Neural progenitor cell (in vitro differentiated cells): ENCODE data around the gene CPEB2. TPM values are rescaled to one million over a fixed set of nuclear protein-coding genes. Genes with fewer than 3 reads are reported as not detected.

ENCODE experiments used
- DNase-seq: peaks from one replicate; pipeline ENCODE4 v3.0.0-alpha.2; 2016; ENCODE audit warnings: low spot score
- H2AFZ ChIP-seq: fragments of 200-600 bp; sonication (generic); replicated peaks from 2 replicates; pipeline ENCODE4 v1.6.1; 2016; ENCODE audit warnings: antibody characterized with exemption
- H3F3A ChIP-seq: fragments of 200-600 bp; sonication (generic); 2 replicates; pipeline ENCODE4 v1.6.1; 2016; ENCODE audit warnings: antibody characterized with exemption, low read depth
- H3K27ac ChIP-seq: fragments of 200-600 bp; sonication (generic); 2 replicates; pipeline ENCODE4 v1.5.1; 2016; ENCODE audit warnings: mild to moderate bottlenecking
- H3K27me3 ChIP-seq: fragments of 200-600 bp; sonication (generic); 2 replicates; pipeline ENCODE4 v1.6.1; 2016; ENCODE audit warnings: mild to moderate bottlenecking, moderate library complexity
- H3K36me3 ChIP-seq: fragments of 200-600 bp; sonication (generic); 2 replicates; pipeline ENCODE4 v1.5.1; 2016
- H3K4me1 ChIP-seq: fragments of 200-600 bp; sonication (generic); 2 replicates; pipeline ENCODE4 v1.6.1; 2016; ENCODE audit warnings: mixed run types
- H3K4me2 ChIP-seq: fragments of 200-600 bp; sonication (generic); 2 replicates; pipeline ENCODE4 v1.6.1; 2016
- H3K4me3 ChIP-seq: fragments of 200-600 bp; sonication (generic); 2 replicates; pipeline ENCODE4 v1.5.1; 2016
- H3K79me2 ChIP-seq: fragments of 200-600 bp; sonication (generic); 2 replicates; pipeline ENCODE4 v1.6.1; 2016; ENCODE audit warnings: low read depth
- H3K9ac ChIP-seq: fragments of 200-600 bp; sonication (generic); 2 replicates; pipeline ENCODE4 v1.6.1; 2016
- H3K9me3 ChIP-seq: fragments of 200-600 bp; sonication (generic); 2 replicates; pipeline ENCODE4 v1.5.1; 2016; ENCODE audit warnings: low read depth
- H4K20me1 ChIP-seq: fragments of 200-600 bp; sonication (generic); 2 replicates; pipeline ENCODE4 v1.6.1; 2016; ENCODE audit warnings: low read depth
- H3K27ac Mint-ChIP-seq: 3 replicates; pipeline ENCODE4 v1.8.0; 2021; ENCODE audit warnings: mixed read lengths
- H3K27me3 Mint-ChIP-seq: 2 replicates; pipeline ENCODE4 v1.8.0; 2022; ENCODE audit warnings: low read depth, mild to moderate bottlenecking, inconsistent platforms, moderate library complexity, mixed read lengths; ENCODE audit not compliant: insufficient read depth
- H3K36me3 Mint-ChIP-seq: 3 replicates; pipeline ENCODE4 v1.8.0; 2021; ENCODE audit warnings: mixed read lengths
- H3K4me1 Mint-ChIP-seq: 3 replicates; pipeline ENCODE4 v1.8.0; 2021; ENCODE audit warnings: mixed read lengths
- H3K4me3 Mint-ChIP-seq: 3 replicates; pipeline ENCODE4 v1.8.0; 2021; ENCODE audit warnings: mild to moderate bottlenecking, moderate library complexity, mixed read lengths
- H3K9me3 Mint-ChIP-seq: 3 replicates; pipeline ENCODE4 v1.8.0; 2020; ENCODE audit warnings: mixed read lengths
- EZH2 ChIP-seq: fragments of 200-600 bp; sonication (generic); IDR thresholded peaks from 2 replicates; pipeline ENCODE4 v1.6.1; 2017; ENCODE audit warnings: antibody characterized with exemption, mild to moderate bottlenecking, moderate library complexity
- EZH2phosphoT487 ChIP-seq: fragments of 200-600 bp; sonication (generic); IDR thresholded peaks from 2 replicates; pipeline ENCODE4 v1.6.1; 2017; ENCODE audit warnings: antibody characterized with exemption
- total RNA-seq: library from RNA; depleted of rRNA; stranded (reverse); fragments of >200 nt; gene quantifications from 2 replicates; pipeline ENCODE4 v1.2.3, GENCODE V29; 2015; ENCODE audit warnings: low replicate concordance
- TF ChIP-seq, protein P1 (sequence below): fragments of 200-600 bp; sonication (generic); IDR thresholded peaks from 2 replicates; pipeline ENCODE4 v1.5.1; 2017; ENCODE audit warnings: antibody characterized with exemption, mild to moderate bottlenecking

CPEB2 gene
- total RNA-seq: 1.3 and 1.9 TPM in 2 replicates

DNA sequence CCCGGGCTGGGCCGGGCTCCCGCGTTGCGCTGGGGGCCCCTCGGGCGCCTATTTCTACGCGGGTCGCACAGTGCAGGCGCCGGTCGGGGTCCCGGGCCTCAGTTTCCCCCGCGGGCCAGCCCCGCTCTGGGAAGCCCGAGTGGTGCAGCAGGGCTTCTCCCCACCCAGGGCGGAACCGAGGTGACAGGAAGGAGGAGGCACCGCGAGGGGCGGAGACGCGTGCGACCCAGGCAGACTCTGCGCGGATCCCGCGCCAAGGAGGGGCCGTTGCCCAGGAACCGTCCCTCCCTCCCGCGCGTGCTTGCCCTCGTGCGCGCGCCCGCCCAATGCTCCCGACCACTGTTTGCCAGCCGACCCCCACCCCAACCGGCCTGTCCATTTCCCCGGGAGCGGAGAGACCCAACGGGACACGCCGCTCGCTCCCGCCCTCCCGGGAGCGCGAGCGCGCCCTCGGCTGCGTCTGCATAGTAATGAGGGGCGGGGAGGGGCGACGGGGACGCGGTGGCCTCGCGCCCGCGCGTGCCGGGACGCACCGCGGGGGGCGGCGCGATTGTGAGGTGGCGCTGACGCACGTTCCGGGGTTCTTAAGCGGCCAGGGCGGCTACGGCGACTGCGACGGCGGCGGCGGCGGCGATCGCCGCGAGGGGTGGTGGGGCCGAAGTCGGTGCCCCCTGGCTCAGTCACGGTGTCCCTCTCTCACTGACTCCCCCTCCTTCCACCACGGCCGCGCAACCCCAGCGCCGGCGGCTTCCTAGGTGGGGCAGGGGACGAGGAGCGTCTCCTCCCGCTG is at the start of gene CPEB2:
Gene CPEB2, plus strand, starts transcription at position 613 of the 790 bp plus-strand sequence. CDS start 193 bp downstream, outside the sequence.
- Mint-ChIP-seq H3K9me3 (peaks cover 2% of the 10 kb centered on the region), H3K27ac (no peak within 1 kb of the TSS), H3K4me1 (peaks cover 9% of the 10 kb centered on the region), H3K27me3 (peaks cover 13% of the 10 kb centered on the region), H3K36me3 (no peaks in the 10 kb centered on the region), H3K4me3 (peak within 1 kb of the TSS; percentile 89)
- H3K4me1 ChIP-seq: peaks cover 6% of the 10 kb centered on the region
- H3K27me3 ChIP-seq: peaks cover 33% of the 10 kb centered on the region
- H4K20me1 ChIP-seq: peaks cover 16% of the 10 kb centered on the region
- peaks cover 14% of the 10 kb centered on the region for H3F3A ChIP-seq
- H3K9me3 ChIP-seq: no peaks in the 10 kb centered on the region
- H3K9ac ChIP-seq: no peak within 1 kb of the TSS
- no peaks in the 10 kb centered on the region for H3K36me3 ChIP-seq
- H3K4me2 ChIP-seq: peak within 1 kb of the TSS; percentile 89
- H3K27ac ChIP-seq: peak within 1 kb of the TSS; percentile 2
- H3K4me3 ChIP-seq: peak within 1 kb of the TSS; percentile 74
- TF ChIP-seq EZH2 (no peak), EZH2phosphoT487 (peak; percentile 44)
- no peaks in the 10 kb centered on the region for H3K79me2 ChIP-seq
- DNase-seq: peak; percentile 94
- H2AFZ ChIP-seq: peak within 1 kb of the TSS; percentile 83

DNA sequence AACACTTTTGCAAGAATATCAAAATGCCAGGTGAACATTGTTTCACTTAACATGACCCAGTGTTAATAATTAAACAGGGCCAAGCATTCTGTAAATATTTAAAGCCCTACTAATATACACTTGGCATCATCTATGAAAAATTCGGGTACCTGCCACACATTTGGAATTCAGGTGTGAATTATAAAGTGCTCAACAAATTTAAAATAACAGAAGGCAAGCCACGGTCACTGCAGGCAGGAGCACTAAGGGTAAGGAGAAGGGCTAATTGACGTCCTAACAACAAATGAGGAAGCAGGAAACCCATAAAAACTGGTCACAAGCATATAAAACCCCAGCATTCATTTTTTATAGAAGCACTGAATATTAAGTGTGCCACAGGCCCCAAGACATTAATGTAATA is 43.8 kb upstream of the CPEB2 start:
- Histone ChIP-seq H3K4me2 (no peak overlapping the region), H3K27me3 (no peaks in the 10 kb centered on the region), H2AFZ (no peak overlapping the region), H3K9me3 (no peaks in the 10 kb centered on the region), H3K9ac (no peak overlapping the region), H4K20me1 (no peaks in the 10 kb centered on the region), H3K4me1 (no peaks in the 10 kb centered on the region), H3K79me2 (no peaks in the 10 kb centered on the region), H3F3A (no peaks in the 10 kb centered on the region), H3K36me3 (no peaks in the 10 kb centered on the region), H3K4me3 (no peak overlapping the region), H3K27ac (no peak overlapping the region)
- no peaks in the 10 kb centered on the region for H3K9me3 Mint-ChIP-seq
- TF ChIP-seq, protein P1, sequence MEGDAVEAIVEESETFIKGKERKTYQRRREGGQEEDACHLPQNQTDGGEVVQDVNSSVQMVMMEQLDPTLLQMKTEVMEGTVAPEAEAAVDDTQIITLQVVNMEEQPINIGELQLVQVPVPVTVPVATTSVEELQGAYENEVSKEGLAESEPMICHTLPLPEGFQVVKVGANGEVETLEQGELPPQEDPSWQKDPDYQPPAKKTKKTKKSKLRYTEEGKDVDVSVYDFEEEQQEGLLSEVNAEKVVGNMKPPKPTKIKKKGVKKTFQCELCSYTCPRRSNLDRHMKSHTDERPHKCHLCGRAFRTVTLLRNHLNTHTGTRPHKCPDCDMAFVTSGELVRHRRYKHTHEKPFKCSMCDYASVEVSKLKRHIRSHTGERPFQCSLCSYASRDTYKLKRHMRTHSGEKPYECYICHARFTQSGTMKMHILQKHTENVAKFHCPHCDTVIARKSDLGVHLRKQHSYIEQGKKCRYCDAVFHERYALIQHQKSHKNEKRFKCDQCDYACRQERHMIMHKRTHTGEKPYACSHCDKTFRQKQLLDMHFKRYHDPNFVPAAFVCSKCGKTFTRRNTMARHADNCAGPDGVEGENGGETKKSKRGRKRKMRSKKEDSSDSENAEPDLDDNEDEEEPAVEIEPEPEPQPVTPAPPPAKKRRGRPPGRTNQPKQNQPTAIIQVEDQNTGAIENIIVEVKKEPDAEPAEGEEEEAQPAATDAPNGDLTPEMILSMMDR: no peak
- no peak for TF ChIP-seq EZH2
- TF ChIP-seq EZH2phosphoT487: no peak
- H3K4me3 Mint-ChIP-seq: no peak overlapping the region
- no peaks in the 10 kb centered on the region for H3K4me1 Mint-ChIP-seq
- no peaks in the 10 kb centered on the region for H3K36me3 Mint-ChIP-seq
- H3K27me3 Mint-ChIP-seq: peaks cover 2% of the 10 kb centered on the region
- no peak overlapping the region for H3K27ac Mint-ChIP-seq
- no peak for DNase-seq

DNA sequence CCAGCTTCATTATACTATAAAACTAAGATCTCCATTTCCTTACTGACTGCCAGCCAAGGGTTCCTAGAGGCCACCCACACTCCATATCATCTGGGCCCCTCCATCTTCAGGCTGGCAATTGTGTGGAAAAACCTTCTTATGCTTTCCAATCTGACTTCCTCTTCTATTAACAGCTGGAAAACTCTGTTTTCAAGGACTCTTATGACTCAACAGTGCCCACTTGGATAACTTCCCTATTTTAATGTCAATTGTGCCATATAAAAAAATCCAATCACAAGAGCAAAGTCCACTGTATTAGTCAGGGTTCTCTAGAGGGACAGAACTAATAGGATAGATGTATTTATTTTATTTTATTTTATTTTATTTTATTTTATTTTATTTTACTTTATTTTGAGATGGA is 41.0 kb upstream of the CPEB2 start:
- no peaks in the 10 kb centered on the region for H4K20me1 ChIP-seq
- no peaks in the 10 kb centered on the region for H3K4me1 ChIP-seq
- H3K27ac ChIP-seq: no peak overlapping the region
- H3K4me1 Mint-ChIP-seq: no peaks in the 10 kb centered on the region
- H2AFZ ChIP-seq: no peak overlapping the region
- H3K27me3 Mint-ChIP-seq: peaks cover 2% of the 10 kb centered on the region
- no peaks in the 10 kb centered on the region for H3K79me2 ChIP-seq
- H3K4me3 Mint-ChIP-seq: no peak overlapping the region
- no peak overlapping the region for H3K4me3 ChIP-seq
- no peak overlapping the region for H3K9ac ChIP-seq
- H3K27me3 ChIP-seq: no peaks in the 10 kb centered on the region
- no peak for DNase-seq
- no peak for TF ChIP-seq EZH2
- TF ChIP-seq, protein P1: no peak
- no peak for TF ChIP-seq EZH2phosphoT487
- no peaks in the 10 kb centered on the region for H3K9me3 Mint-ChIP-seq
- no peaks in the 10 kb centered on the region for H3F3A ChIP-seq
- H3K36me3 ChIP-seq: no peaks in the 10 kb centered on the region
- H3K4me2 ChIP-seq: no peak overlapping the region
- no peaks in the 10 kb centered on the region for H3K9me3 ChIP-seq
- H3K36me3 Mint-ChIP-seq: no peaks in the 10 kb centered on the region
- no peak overlapping the region for H3K27ac Mint-ChIP-seq

DNA sequence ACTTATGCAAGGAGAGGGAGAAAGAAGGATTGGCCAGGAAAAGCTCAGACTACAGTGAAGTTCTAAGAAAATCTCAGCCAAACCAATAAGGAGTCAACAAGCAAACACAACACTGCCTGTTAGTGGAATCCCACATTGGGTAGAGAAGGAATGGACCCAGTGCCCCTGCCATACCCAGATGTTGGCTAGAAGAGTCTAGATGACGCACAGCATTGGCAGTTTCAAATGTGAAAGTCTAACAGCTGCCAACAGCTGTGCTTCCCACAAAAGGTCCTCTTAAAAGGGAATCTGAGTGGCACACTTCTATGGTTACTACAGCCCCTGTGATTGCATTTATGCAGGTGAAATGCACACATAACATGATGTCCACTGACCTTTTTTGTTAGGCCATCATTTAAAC is 37.2 kb upstream of the CPEB2 start:
- no peak for TF ChIP-seq EZH2
- TF ChIP-seq, protein P1: no peak
- no peak for TF ChIP-seq EZH2phosphoT487
- Histone ChIP-seq H3K4me3 (no peak overlapping the region), H3K4me1 (no peaks in the 10 kb centered on the region), H3K79me2 (no peaks in the 10 kb centered on the region), H3K27me3 (no peaks in the 10 kb centered on the region), H3K27ac (no peak overlapping the region), H2AFZ (no peak overlapping the region), H3F3A (no peaks in the 10 kb centered on the region), H3K9ac (no peak overlapping the region), H3K4me2 (no peak overlapping the region), H3K36me3 (no peaks in the 10 kb centered on the region), H4K20me1 (no peaks in the 10 kb centered on the region), H3K9me3 (no peaks in the 10 kb centered on the region)
- Mint-ChIP-seq H3K27me3 (peaks cover 2% of the 10 kb centered on the region), H3K36me3 (no peaks in the 10 kb centered on the region), H3K9me3 (no peaks in the 10 kb centered on the region), H3K27ac (no peak overlapping the region), H3K4me1 (no peaks in the 10 kb centered on the region), H3K4me3 (no peak overlapping the region)
- DNase-seq: no peak
